Stimulated activated naive CD8-positive, alpha-beta T cell treated with anti-CD3 and anti-CD28 coated beads, Interleukin-15, amount 100 ng/mL, for 72 hours (primary cell): ENCODE measurements around the gene BAK1.
A peak's percentile ranks its signal among the peaks of the same experiment; 100 is the strongest.
"Not testable (repeated sequence)": the region's sequence is repeated elsewhere in the genome, so short reads cannot be mapped to it uniquely, and the experiment has no call there.

Source experiments
- ATAC-seq: fragments of 150-1000 bp; cut with Tn5 transposase; 2 replicates; pipeline ENCODE4 v1.10.0; 2021; ENCODE audit warnings: mild to moderate bottlenecking, moderate library complexity
- DNase-seq, 2 donors: peaks; one replicate each; pipeline ENCODE4 v3.0.0; 2021 to 2022
- H3K27ac Mint-ChIP-seq, 2 donors: one replicate each; pipeline ENCODE4 v1.8.0; 2022; ENCODE audit warnings: mild to moderate bottlenecking in 2 of 2, mixed read lengths in 2 of 2, moderate library complexity in 2 of 2
- H3K27me3 Mint-ChIP-seq: one replicate; pipeline ENCODE4 v1.8.0; 2022; ENCODE audit warnings: mixed read lengths
- H3K4me1 Mint-ChIP-seq: one replicate; pipeline ENCODE4 v1.8.0; 2022; ENCODE audit warnings: mild to moderate bottlenecking, mixed read lengths
- H3K4me3 Mint-ChIP-seq, 2 donors: one replicate each; pipeline ENCODE4 v1.8.0; 2022; ENCODE audit warnings: mild to moderate bottlenecking in 2 of 2, mixed read lengths in 2 of 2, moderate library complexity in 1 of 2
- H3K9me3 Mint-ChIP-seq, 2 donors: one replicate each; pipeline ENCODE4 v1.8.0; 2022; ENCODE audit warnings: mixed read lengths in 2 of 2

The BAK1 gene

DNA sequence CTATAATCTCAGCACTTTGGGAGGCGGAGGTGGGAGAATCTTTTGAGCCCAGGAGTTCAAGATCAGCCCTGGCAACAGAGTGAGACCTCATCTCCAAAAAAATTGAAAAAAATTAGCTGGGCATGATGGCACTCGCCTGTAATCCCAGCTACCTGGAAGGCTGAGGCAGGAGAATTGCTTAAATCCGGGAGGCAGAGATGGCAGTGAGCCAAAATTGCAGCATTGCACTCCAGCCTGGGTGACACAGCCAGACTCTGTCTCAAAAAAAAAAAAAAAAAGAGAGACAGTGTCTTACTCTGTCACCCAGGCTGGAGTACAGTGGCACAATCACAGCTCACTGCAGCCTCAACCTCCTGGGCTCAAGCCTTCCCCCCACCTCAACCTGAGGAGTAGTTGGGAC, 27.2 kb downstream of the BAK1 start:
- not testable (repeated sequence) for ATAC-seq, H3K9me3 Mint-ChIP-seq

DNA sequence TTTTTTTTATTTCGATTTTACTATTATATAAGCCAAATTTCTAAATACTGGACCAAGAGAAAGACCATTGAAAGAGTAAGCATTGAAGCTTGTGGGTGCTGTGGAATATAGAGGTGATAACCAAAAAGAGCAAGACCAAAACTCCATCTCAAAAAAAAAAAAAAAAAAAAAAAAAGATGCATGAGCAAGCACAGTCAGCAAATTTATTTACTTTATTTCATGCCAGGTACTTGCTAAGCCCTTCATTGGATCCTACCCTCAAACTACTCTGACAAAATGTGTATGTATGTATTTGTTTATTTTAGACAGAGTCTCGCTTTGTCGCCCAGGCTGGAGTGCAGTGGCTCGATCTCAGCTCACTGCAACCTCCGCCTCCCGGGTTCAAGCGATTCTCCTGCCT, 27.8 kb downstream of the BAK1 start:
- DNase-seq (no peak), ATAC-seq (no peak)
- no peak overlapping the region for H3K4me3 Mint-ChIP-seq
- no peaks in the 10 kb centered on the region for H3K27me3 Mint-ChIP-seq
- peaks cover 21% of the 10 kb centered on the region for H3K4me1 Mint-ChIP-seq
- no peaks in the 10 kb centered on the region for H3K9me3 Mint-ChIP-seq
- H3K27ac Mint-ChIP-seq: peak overlapping the region in 1 of 2 donors; percentile 27

More for the DNA sequence above, 27.2 kb downstream of the BAK1 start:
- H3K4me3 Mint-ChIP-seq, DNase-seq, H3K27ac Mint-ChIP-seq, H3K27me3 Mint-ChIP-seq: not testable (repeated sequence)
- peaks cover 14% of the 10 kb centered on the region for H3K4me1 Mint-ChIP-seq

DNA sequence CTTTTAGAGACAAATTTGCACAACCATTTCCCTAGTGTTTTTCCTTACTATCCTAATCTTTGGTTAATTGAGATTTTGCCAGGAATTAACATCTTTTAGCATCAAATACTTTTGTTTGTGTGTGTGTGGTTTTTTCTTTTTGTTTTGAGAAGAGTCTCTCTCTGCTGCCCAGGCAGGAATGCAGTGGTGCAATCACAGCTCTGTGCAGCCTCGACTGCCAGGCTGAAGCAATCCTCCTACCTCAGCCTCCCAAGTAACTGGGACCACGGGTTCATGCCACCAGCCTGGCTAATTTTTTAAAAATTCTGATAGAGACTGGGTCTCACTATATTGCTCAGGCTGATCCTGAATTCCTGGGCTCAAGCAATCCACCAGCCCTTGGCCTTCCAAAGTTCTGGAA, 28.5 kb downstream of the BAK1 start:
- DNase-seq: no peak
- Mint-ChIP-seq H3K27ac (no peak overlapping the region), H3K9me3 (no peaks in the 10 kb centered on the region), H3K4me1 (peaks cover 22% of the 10 kb centered on the region), H3K4me3 (no peak overlapping the region), H3K27me3 (no peaks in the 10 kb centered on the region)
- ATAC-seq: no peak

DNA sequence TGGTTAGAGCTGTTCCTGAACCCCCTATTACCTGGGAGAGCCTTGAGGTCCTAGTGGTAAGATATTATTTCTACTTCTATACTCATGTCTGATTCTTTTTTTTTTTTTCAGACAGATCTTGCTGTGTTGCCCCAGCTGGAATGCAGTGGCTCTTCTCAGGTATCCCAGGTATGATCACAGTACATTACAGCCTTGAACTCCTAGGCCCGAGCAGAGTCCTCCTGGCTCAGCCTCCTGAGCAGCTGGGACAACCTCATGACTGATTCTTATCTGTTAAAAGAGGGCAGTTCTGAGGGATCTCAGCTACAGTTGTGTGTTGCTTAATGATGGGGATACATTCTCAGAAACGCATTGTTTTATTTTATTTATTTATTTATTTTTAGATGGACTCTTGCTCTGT, 30.2 kb downstream of the BAK1 start:
- no peaks in the 10 kb centered on the region for H3K9me3 Mint-ChIP-seq
- no peak overlapping the region for H3K27ac Mint-ChIP-seq
- DNase-seq (no peak), ATAC-seq (no peak)
- no peaks in the 10 kb centered on the region for H3K27me3 Mint-ChIP-seq
- peaks cover 22% of the 10 kb centered on the region for H3K4me1 Mint-ChIP-seq
- H3K4me3 Mint-ChIP-seq: no peak overlapping the region

DNA sequence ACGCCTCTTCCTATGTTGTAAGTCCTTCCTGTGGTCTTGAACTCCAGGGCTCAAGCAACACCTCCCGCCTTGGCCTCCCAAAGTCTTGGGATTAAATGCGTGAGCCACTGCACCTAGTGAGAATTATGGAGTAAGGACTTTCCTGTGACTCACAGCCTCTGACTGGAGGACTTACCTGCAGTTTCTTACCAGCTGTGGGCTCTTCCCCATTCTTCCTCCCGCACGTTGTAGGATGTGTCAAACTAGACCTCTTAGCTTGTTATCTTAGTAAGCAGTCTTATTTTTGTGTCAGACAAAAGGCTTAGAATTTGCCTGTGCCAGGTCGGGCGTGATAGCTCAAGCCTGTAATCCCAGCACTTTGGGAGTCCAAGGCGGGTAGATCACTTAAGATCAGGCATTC, 30.9 kb downstream of the BAK1 start:
- ATAC-seq (no peak), DNase-seq (no peak)
- Mint-ChIP-seq H3K27ac (peak overlapping the region; percentile 41 to 63), H3K9me3 (no peaks in the 10 kb centered on the region), H3K27me3 (no peaks in the 10 kb centered on the region), H3K4me3 (no peak overlapping the region), H3K4me1 (peaks cover 22% of the 10 kb centered on the region)

DNA sequence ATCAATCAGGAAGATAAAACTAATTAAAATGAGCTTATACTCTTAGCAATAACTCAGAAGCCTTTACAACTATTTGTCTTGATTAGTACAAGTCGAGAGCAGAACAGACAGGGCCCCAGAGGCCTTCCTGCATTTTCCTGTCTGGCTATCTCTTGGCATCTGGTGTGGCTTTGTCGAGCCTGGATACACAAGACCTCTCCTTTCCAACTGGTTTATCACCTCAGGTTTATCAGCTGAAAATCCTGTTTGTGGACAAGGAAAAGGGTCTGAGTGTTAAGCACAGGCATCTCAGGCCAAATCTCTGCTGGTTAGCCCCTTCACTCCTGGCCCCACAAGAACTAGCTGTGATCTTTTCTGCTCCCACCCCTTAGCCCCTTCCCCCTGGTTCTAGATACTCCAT, 32.6 kb downstream of the BAK1 start:
- Mint-ChIP-seq H3K27me3 (no peaks in the 10 kb centered on the region), H3K9me3 (no peaks in the 10 kb centered on the region), H3K4me3 (peak overlapping the region; percentile 45 to 71), H3K4me1 (peaks cover 22% of the 10 kb centered on the region), H3K27ac (peak overlapping the region; percentile 83 to 86)
- ATAC-seq (no peak), DNase-seq (no peak)

DNA sequence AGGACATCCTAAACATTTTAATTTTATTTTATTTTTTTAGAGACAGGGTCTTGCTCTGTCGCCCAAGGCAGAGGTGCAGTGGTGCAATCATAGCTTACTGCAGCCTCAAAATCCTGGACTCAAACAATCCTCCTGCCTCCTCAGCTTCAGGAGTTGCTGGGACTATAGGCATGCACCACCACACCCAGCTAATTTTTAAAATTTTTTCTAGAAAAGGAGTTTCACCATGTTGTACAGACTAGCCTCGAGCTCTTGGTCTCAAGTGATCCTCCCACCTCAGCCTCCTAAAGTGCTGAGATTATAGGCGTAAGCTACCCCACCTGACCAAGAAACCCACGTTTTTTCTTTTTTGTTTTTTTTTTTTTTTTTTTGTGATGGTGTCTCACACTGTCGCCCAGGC, 33.3 kb downstream of the BAK1 start:
- no peaks in the 10 kb centered on the region for H3K27me3 Mint-ChIP-seq

DNA sequence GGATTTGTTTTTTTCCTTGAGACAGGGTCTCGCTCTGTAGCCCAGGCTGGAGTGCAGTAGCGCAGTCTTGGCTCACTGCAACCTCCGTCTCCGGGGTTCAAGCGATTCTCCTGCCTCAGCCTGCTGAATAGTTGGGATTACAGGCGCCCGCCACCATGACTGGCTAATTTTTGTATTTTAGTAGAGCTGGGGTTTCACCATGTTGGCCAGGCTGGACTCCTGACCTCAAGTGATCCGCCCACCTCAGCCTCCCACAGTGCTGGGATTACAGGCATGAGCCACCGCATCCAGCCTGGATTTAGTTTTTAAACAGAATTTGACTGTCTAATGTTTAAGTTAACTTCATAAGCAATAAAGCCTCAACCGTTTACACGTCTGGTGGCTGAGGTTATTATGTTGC, 34.8 kb downstream of the BAK1 start:
- not testable (repeated sequence) for H3K4me3 Mint-ChIP-seq, DNase-seq, H3K9me3 Mint-ChIP-seq, ATAC-seq, H3K27me3 Mint-ChIP-seq, H3K27ac Mint-ChIP-seq
- peaks cover 22% of the 10 kb centered on the region for H3K4me1 Mint-ChIP-seq

More for the DNA sequence above, 33.3 kb downstream of the BAK1 start:
- DNase-seq (no peak), ATAC-seq (no peak)
- Mint-ChIP-seq H3K4me3 (no peak overlapping the region), H3K4me1 (peaks cover 22% of the 10 kb centered on the region), H3K27ac (no peak overlapping the region), H3K9me3 (no peaks in the 10 kb centered on the region)

DNA sequence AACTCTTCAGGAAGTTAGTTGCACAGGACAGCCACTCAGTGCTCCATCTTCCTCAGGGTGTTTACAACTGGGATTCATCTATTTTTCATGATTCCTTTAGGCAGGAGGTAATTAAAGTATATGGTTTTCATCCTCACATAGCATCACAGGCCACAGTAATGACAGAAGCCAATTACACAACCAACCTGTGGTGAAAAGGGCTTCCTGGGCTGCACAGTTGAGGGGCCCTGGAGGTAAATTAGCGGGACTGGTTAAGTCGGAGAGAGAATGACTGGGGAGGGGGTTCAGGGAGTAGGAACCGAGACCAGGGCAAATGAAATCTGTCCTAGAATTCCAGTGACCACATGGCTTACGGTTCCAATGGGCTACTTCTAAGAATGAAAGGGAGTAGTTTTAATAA, 37.0 kb downstream of the BAK1 start:
- H3K4me3 Mint-ChIP-seq: no peak overlapping the region
- DNase-seq (no peak), ATAC-seq (no peak)
- H3K27me3 Mint-ChIP-seq: no peaks in the 10 kb centered on the region
- H3K9me3 Mint-ChIP-seq: no peaks in the 10 kb centered on the region
- peaks cover 10% of the 10 kb centered on the region for H3K4me1 Mint-ChIP-seq
- H3K27ac Mint-ChIP-seq: no peak overlapping the region

DNA sequence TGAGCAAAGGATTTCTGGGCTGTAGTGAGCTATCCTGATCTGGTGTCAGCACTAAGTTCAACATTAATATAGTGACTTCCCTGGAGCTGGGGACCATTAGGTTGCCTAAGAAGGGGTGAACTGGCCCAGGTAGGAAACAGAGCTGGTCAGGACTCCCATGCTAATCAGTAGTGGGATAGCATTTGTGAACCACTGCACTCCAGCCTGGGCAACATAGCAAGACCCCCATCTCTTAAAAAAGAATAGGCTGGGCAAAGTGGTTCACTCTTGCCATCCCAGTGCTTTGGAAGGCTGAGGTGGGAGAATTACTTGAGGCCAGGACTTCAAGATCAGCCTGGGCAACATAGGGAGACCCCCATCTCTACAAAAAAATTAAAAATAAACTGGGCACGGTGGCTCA, 39.3 kb downstream of the BAK1 start:
- Mint-ChIP-seq H3K9me3 (no peaks in the 10 kb centered on the region), H3K27ac (no peak overlapping the region), H3K27me3 (no peaks in the 10 kb centered on the region), H3K4me1 (no peaks in the 10 kb centered on the region), H3K4me3 (no peak overlapping the region)
- ATAC-seq: no peak
- no peak for DNase-seq

DNA sequence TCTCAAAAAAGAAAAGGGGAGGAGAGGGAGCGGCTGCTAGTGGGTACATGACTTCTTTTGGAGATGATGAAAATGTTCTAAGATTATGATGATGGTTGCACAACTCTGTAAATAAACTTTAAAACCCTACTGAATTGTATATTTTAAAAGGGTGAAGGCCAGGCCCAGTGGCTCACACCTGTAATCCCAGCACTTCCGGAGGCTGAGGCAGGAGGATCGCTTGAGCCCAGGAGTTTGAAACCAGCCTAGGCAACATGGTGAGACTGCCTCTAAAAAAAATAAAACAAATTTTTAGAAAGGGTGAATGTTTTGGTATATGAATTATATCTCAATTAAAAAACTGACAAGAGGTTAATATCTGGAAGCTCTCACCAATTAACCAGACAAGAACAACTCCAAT, 45.4 kb downstream of the BAK1 start:
- ATAC-seq: no peak

DNA sequence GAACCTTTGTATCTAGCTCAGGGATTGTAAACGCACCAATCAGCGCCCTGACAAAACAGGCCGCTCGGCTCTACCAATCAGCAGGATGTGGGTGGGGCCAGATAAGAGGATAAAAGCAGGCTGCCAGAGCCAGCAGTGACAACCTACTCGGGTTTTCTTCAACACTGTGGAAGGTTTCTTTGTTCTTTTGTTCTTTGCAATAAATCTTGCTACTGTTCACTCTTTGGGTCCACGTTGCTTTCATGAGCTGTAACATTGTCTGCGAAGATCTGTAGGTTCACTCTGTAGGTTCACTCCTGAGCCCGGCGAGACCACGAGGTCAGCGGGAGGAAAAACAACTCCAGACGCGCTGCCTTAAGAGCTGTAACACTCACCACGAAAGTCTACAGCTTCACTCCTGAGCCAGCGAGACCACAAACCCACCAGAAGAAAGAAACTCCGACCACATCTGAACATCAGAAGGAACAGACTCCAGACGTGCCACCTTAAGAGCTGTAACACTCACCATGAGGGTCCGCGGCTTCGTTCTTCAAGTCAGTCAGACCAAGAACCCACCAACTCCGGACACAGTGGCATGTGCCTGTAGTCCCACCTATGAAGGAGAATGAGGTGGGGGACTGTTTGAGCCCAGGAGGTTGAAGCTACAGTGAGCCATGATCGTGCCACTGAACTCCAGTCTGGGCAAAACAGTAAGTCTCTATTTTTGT, 46.8 kb downstream of the BAK1 start:
- Mint-ChIP-seq H3K27ac (peak overlapping the region; percentile 37 to 88), H3K4me1 (peaks cover 20% of the 10 kb centered on the region), H3K4me3 (peak overlapping the region; percentile 79 to 83)
- not testable (repeated sequence) for H3K27me3 Mint-ChIP-seq, H3K9me3 Mint-ChIP-seq
- ATAC-seq (peak; percentile 89), DNase-seq (peak; percentile 67 to 80)

More for the DNA sequence above, 45.4 kb downstream of the BAK1 start:
- no peak for DNase-seq
- H3K4me3 Mint-ChIP-seq: peak overlapping the region in 1 of 2 donors; percentile 79
- H3K4me1 Mint-ChIP-seq: peaks cover 20% of the 10 kb centered on the region
- H3K27ac Mint-ChIP-seq: peak overlapping the region in 1 of 2 donors; percentile 59
- no peaks in the 10 kb centered on the region for H3K9me3 Mint-ChIP-seq
- no peaks in the 10 kb centered on the region for H3K27me3 Mint-ChIP-seq

DNA sequence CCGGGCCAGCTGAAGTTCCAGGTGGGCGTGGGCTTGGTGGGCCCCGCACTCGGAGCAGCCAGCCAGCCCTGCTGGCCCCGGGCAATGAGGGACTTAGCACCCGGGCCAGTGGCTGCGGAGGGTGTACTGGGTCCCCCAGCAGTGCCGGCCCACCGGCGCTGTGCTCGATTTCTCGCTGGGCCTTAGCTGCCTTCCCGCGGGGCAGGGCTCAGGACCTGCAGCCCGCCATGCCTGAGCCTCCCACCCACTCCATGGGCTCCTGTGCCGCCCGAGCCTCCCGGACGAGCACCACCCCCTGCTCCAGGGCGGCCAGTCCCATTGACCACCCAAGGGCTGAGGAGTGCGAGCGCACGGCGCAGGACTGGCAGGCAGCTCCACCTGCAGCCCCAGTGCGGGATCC, 47.6 kb downstream of the BAK1 start:
- not testable (repeated sequence) for DNase-seq, H3K27me3 Mint-ChIP-seq, H3K27ac Mint-ChIP-seq, H3K4me3 Mint-ChIP-seq, H3K9me3 Mint-ChIP-seq, ATAC-seq
- peaks cover 20% of the 10 kb centered on the region for H3K4me1 Mint-ChIP-seq

DNA sequence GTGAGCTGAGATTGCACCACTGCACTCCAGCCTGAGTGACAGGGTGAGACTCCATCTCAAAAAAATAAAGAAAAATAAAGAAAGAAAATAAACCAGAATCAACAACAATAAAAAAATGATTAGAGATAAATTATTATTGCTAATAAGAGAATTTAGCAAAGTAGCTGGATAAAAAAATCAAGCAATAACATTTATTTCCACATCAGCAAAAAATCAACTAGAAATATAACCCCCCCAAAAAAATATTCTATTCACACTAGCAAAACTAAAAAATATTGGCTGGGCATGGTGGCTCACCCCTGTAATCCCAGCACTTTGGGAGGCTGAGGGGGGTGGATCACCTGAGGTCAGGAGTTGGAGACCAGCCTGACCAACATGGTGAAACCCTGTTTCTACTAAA, 49.5 kb downstream of the BAK1 start:
- peaks cover 20% of the 10 kb centered on the region for H3K4me1 Mint-ChIP-seq
- not testable (repeated sequence) for H3K9me3 Mint-ChIP-seq, H3K4me3 Mint-ChIP-seq, H3K27me3 Mint-ChIP-seq, DNase-seq, H3K27ac Mint-ChIP-seq, ATAC-seq
